GM12875 (cell line): Measurements from ENCODE around the gene SCT.

Experiments used
- H3K4me3 ChIP-seq: one replicate; pipeline ENCODE4 v1.5.1; 2011; ENCODE audit warnings: low read depth, low read length, control low read depth
- CTCF ChIP-seq: IDR thresholded peaks from 2 replicates; pipeline ENCODE4 v1.5.1; 2011; ENCODE audit warnings: low read depth, mild to moderate bottlenecking, control low read depth, inconsistent platforms, low read length, moderate library complexity, borderline replicate concordance; ENCODE audit not compliant: insufficient read depth

SCT gene

GRCh38 chr11:625636-626268, 1.2 kb downstream of the SCT start:
- H3K4me3 ChIP-seq: no peak overlapping the region
- no peak for TF ChIP-seq CTCF

- H3K4me3 ChIP-seq: no peak within 1 kb of the TSS
- TF ChIP-seq CTCF: no peak
Measured at GRCh38 chr11:624705-625635, 2.0 kb downstream of the SCT start, which contains the start of gene CDHR5. Gene CDHR5 (minus strand): TSS chr11:624955. CDS start chr11:624902, 53 bp downstream.

- H3K4me3 ChIP-seq: no peak overlapping the region
Measured at GRCh38 chr11:623999-624704, 2.8 kb downstream of the SCT start.

GRCh38 chr11:623349-623869, 3.6 kb downstream of the SCT start:
- TF ChIP-seq CTCF: no peak
- no peak overlapping the region for H3K4me3 ChIP-seq

More at GRCh38 chr11:623999-624704, 2.8 kb downstream of the SCT start:
- TF ChIP-seq CTCF: no peak

- no peak for TF ChIP-seq CTCF
Measured at GRCh38 chr11:621838-622237, 5.1 kb downstream of the SCT start.

GRCh38 chr11:620935-621814, 5.8 kb downstream of the SCT start:
- H3K4me3 ChIP-seq: no peak overlapping the region
- no peak for TF ChIP-seq CTCF

More at GRCh38 chr11:621838-622237, 5.1 kb downstream of the SCT start:
- H3K4me3 ChIP-seq: no peak overlapping the region
